GM12878 (cell line): ENCODE results near the gene COMMD3. TPM values are rescaled to one million over a fixed set of nuclear protein-coding genes. Genes with fewer than 3 reads are reported as not detected.

Source experiments
- ATAC-seq: fragments of 200-7000 bp; cut with Tn5 transposase; 3 replicates; pipeline ENCODE4 v1.9.1; 2020; ENCODE audit warnings: mild to moderate bottlenecking, moderate library complexity
- BruUV-seq: library from RNA; stranded (reverse); fragments of 400-500 nt; replicated peaks from 2 replicates; lab custom pipeline; 2021; lab: Mats Ljungman, UMichigan
- CTCF ChIA-PET: fragments of 300-600 bp; sonication (Branson Sonifier 250); formaldehyde crosslinking; extraction: SDS; loops from one replicate; lab custom pipeline; 2021; ENCODE audit warnings: inconsistent platforms; lab: Yijun Ruan, JAX
- POLR2A ChIA-PET: fragments of 350-600 bp; formaldehyde crosslinking; extraction: SDS; loops from one replicate; lab custom pipeline; 2021; ENCODE audit warnings: inconsistent platforms; lab: Charles Lee
- RAD21 ChIA-PET: fragments of 300-600 bp; sonication (Branson Sonifier 250); formaldehyde crosslinking; loops from one replicate; lab custom pipeline; 2023; ENCODE audit warnings: antibody characterized with exemption; ENCODE audit not compliant: unreplicated experiment; lab: Charles Lee
- SMC1A ChIA-PET: fragments of 300-600 bp; sonication (Branson Sonifier 250); formaldehyde crosslinking; loops from one replicate; lab custom pipeline; 2023; ENCODE audit not compliant: unreplicated experiment, uncharacterized antibody; lab: Charles Lee
- DNase-seq: peaks from one replicate; pipeline ENCODE4 v3.0.0-alpha.2; 2011; ENCODE audit warnings: low read depth, low spot score
- FAIRE-seq: peaks from 3 replicates; lab custom pipeline; 2011; peaks lifted over from hg19 to GRCh38; lab: Jason Lieb, UNC
- H2AFZ ChIP-seq: 2 replicates; pipeline ENCODE4 v1.6.0; 2011; ENCODE audit warnings: low read depth, low read length, control low read depth; ENCODE audit not compliant: control insufficient read depth
- H3K27ac ChIP-seq: 2 replicates; pipeline ENCODE4 v1.5.1; 2011; ENCODE audit warnings: control low read depth; ENCODE audit not compliant: control insufficient read depth, insufficient read depth
- H3K27me3 ChIP-seq, 2 experiments: replicated peaks in 1 of 2; 2 replicates each; pipeline versions ENCODE4 v1.6.0 to v1.6.1; 2011; ENCODE audit warnings: low read length in 1 of 2; ENCODE audit not compliant: control insufficient read depth in 2 of 2, insufficient read depth in 2 of 2
- H3K36me3 ChIP-seq, 2 experiments: 2 replicates each; pipeline ENCODE4 v1.5.1; 2011; ENCODE audit warnings: low read length in 1 of 2; ENCODE audit not compliant: control insufficient read depth in 2 of 2, insufficient read depth in 2 of 2
- H3K4me1 ChIP-seq: 2 replicates; pipeline ENCODE4 v1.6.1; 2011; ENCODE audit warnings: mild to moderate bottlenecking, low read length, moderate library complexity, mixed read lengths; ENCODE audit not compliant: control insufficient read depth, insufficient read depth
- H3K4me2 ChIP-seq: 2 replicates; pipeline ENCODE4 v1.6.0; 2011; ENCODE audit warnings: control low read depth; ENCODE audit not compliant: control insufficient read depth, insufficient read depth
- H3K4me3 ChIP-seq: fragments of 200-600 bp; sonication (generic); 2 replicates; pipeline ENCODE4 v1.5.1; 2016
- H3K79me2 ChIP-seq: 2 replicates; pipeline ENCODE4 v1.6.0; 2011; ENCODE audit warnings: low read length; ENCODE audit not compliant: control insufficient read depth, insufficient read depth
- H3K9ac ChIP-seq: 2 replicates; pipeline ENCODE4 v1.8.0; 2011; ENCODE audit warnings: low read length, control low read depth, mixed read lengths; ENCODE audit not compliant: control insufficient read depth, insufficient read depth
- H3K9me3 ChIP-seq: replicated peaks from 3 replicates; pipeline ENCODE4 v1.5.1; 2011; ENCODE audit warnings: mild to moderate bottlenecking, low read length; ENCODE audit not compliant: control insufficient read depth, insufficient read depth
- H4K20me1 ChIP-seq: 2 replicates; pipeline ENCODE4 v1.6.0; 2011; ENCODE audit not compliant: control insufficient read depth, insufficient read depth
- BACH1 ChIP-seq: fragments of 450-650 bp; IDR thresholded peaks from 2 replicates; pipeline ENCODE4 v1.6.1; 2017; ENCODE audit warnings: mild to moderate bottlenecking, borderline replicate concordance
- CBFB ChIP-seq: IDR thresholded peaks from 2 replicates; pipeline ENCODE4 v1.6.1; 2016; ENCODE audit warnings: antibody characterized with exemption, low read depth
- CREB1 ChIP-seq: IDR thresholded peaks from 2 replicates; pipeline ENCODE4 v1.6.1; 2012; ENCODE audit warnings: low read depth, mild to moderate bottlenecking, inconsistent platforms
- GATAD2B ChIP-seq: fragments of 450-650 bp; conservative IDR thresholded peaks from 2 replicates; pipeline ENCODE4 v1.6.1; 2017; ENCODE audit warnings: low read depth, mild to moderate bottlenecking, moderate library complexity
- IKZF1 ChIP-seq: fragments of 450-650 bp; conservative IDR thresholded peaks from 2 replicates; pipeline ENCODE4 v1.6.1; 2017; ENCODE audit warnings: antibody characterized with exemption, mild to moderate bottlenecking
- IKZF2 ChIP-seq, 2 experiments: fragments of 450-650 bp; IDR thresholded peaks; 2 replicates each; pipeline ENCODE4 v1.6.1; 2017; ENCODE audit warnings: mild to moderate bottlenecking in 2 of 2, moderate library complexity in 2 of 2
- JUND ChIP-seq: IDR thresholded peaks from 2 replicates; pipeline ENCODE4 v1.6.1; 2012; ENCODE audit warnings: low read depth, mild to moderate bottlenecking, low read length, improper control_type of control experiment, moderate library complexity
- MYC ChIP-seq: IDR thresholded peaks from 2 replicates; pipeline ENCODE4 v1.6.1; 2011; ENCODE audit warnings: mild to moderate bottlenecking, low read length, moderate library complexity, inconsistent platforms; ENCODE audit not compliant: insufficient read depth, insufficient replicate concordance, insufficient read length, severe bottlenecking
- PAX5 ChIP-seq: IDR thresholded peaks from 2 replicates; pipeline ENCODE4 v1.6.1; 2011; ENCODE audit warnings: low read depth, low read length, borderline replicate concordance
- POLR2AphosphoS5 ChIP-seq: IDR thresholded peaks from 2 replicates; pipeline ENCODE4 v1.6.1; 2011; ENCODE audit warnings: mild to moderate bottlenecking, low read length, inconsistent platforms
- PRDM15 ChIP-seq: fragments of 450-650 bp; formaldehyde crosslinking; IDR thresholded peaks from 2 replicates; pipeline ENCODE4 v1.4.0; 2020; ENCODE audit warnings: mild to moderate bottlenecking, moderate library complexity
- RFX5 ChIP-seq: IDR thresholded peaks from 2 replicates; pipeline ENCODE4 v1.6.1; 2011; ENCODE audit warnings: low read depth, low read length, improper control_type of control experiment
- ZNF622 ChIP-seq: fragments of 450-650 bp; IDR thresholded peaks from 2 replicates; pipeline ENCODE4 v1.6.1; 2017; ENCODE audit warnings: mild to moderate bottlenecking, inconsistent platforms
- ZSCAN29 ChIP-seq: fragments of 450-650 bp; IDR thresholded peaks from 2 replicates; pipeline ENCODE4 v1.6.1; 2017; ENCODE audit warnings: mild to moderate bottlenecking, moderate library complexity
- WGBS: methylation state at CpG from one replicate; pipeline ENCODE4 v1.1.6; 2016; ENCODE audit warnings: low lambda C conversion rate; ENCODE audit not compliant: insufficient replicate concordance, insufficient coverage; ENCODE audit errors: missing lambda C conversion rate; 5-methylcytosine and 5-hydroxymethylcytosine counted together
- in situ Hi-C: fragments of 300-500 bp; cut with MboI; formaldehyde crosslinking; loops from 9 replicates; pipeline ENCODE4 v1.14.3; 2018; ENCODE audit warnings: mixed read lengths
- intact Hi-C: fragments of 100-400 bp; cut with micrococcal nuclease; formaldehyde crosslinking; loops from one replicate; pipeline ENCODE4 v1.14.2; 2022; ENCODE audit not compliant: unreplicated experiment
- polyA plus RNA-seq, 11 experiments: library from polyadenylated mRNA; depleted of rRNA in 4 of 11; unstranded in 6 of 11; stranded (reverse) in 5 of 11; fragments of >200 nt; fragmentation: Nextera tagmentation in 4 of 11; fragmentation: Illumina TruSeq in 1 of 11; extraction: Ambion mirVana in 4 of 11; extraction: Trizol in 1 of 11; gene quantifications; 1 replicate in 1 of 11; 2 replicates in 10 of 11; pipeline versions ENCODE4 v1.2.1 to v1.2.3, GENCODE V29; 2011 to 2016; ENCODE audit warnings: inconsistent platforms in 2 of 11, missing spikeins in 2 of 11, low read depth in 1 of 11
- total RNA-seq, 4 experiments: library from RNA; depleted of rRNA in 3 of 4; stranded (reverse); fragments of >200 nt in 3 of 4; fragmentation: Illumina TruSeq in 1 of 4; extraction: Trizol in 1 of 4; gene quantifications; 2 replicates each; pipeline versions ENCODE4 v1.2.1 to v1.2.3, GENCODE V29; 2013 to 2021
- TF ChIP-seq, protein P1 (sequence below): IDR thresholded peaks from 2 replicates; pipeline ENCODE4 v1.6.1; 2012; ENCODE audit warnings: mild to moderate bottlenecking, low read depth, low read length

The COMMD3 gene
- total and polyA plus RNA-seq, 10 of the 15 experiments (the other 5 are each of a cell fraction or from before 2014, with no cell fraction given): 64.5 to 248 (median 84.4) TPM

DNA sequence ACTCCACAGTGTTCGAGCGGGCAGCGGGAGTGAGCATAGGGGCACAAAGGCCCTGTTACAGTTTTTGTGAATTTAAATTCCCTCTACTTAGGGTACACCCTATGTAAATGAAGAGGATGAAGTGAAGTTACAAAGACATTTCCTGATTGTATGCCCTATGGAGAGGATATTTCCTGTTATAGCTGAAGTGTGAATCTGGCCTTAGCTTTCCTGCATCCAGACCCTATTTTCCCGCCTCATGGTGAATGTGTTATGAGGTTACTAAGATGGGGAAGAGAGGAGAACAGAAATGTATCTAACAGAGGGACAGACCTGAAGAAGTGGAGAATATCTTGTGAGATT, 37.8 kb upstream of the COMMD3 start:
- no peaks in the 10 kb centered on the region for H3K9me3 ChIP-seq
- H3K9ac ChIP-seq: no peak overlapping the region
- no peaks in the 10 kb centered on the region for H3K4me1 ChIP-seq
- no peak for TF ChIP-seq PAX5
- no peak for TF ChIP-seq POLR2AphosphoS5
- no peak for TF ChIP-seq MYC
- no peak for TF ChIP-seq JUND
- TF ChIP-seq IKZF2 (IDR thresholded peaks at IDR 0.05): no peak
- no peak for TF ChIP-seq CBFB
- no peak for TF ChIP-seq IKZF1
- TF ChIP-seq PRDM15 (CRISPR knock-in tag): no peak
- TF ChIP-seq BACH1: no peak
- TF ChIP-seq, protein P1, sequence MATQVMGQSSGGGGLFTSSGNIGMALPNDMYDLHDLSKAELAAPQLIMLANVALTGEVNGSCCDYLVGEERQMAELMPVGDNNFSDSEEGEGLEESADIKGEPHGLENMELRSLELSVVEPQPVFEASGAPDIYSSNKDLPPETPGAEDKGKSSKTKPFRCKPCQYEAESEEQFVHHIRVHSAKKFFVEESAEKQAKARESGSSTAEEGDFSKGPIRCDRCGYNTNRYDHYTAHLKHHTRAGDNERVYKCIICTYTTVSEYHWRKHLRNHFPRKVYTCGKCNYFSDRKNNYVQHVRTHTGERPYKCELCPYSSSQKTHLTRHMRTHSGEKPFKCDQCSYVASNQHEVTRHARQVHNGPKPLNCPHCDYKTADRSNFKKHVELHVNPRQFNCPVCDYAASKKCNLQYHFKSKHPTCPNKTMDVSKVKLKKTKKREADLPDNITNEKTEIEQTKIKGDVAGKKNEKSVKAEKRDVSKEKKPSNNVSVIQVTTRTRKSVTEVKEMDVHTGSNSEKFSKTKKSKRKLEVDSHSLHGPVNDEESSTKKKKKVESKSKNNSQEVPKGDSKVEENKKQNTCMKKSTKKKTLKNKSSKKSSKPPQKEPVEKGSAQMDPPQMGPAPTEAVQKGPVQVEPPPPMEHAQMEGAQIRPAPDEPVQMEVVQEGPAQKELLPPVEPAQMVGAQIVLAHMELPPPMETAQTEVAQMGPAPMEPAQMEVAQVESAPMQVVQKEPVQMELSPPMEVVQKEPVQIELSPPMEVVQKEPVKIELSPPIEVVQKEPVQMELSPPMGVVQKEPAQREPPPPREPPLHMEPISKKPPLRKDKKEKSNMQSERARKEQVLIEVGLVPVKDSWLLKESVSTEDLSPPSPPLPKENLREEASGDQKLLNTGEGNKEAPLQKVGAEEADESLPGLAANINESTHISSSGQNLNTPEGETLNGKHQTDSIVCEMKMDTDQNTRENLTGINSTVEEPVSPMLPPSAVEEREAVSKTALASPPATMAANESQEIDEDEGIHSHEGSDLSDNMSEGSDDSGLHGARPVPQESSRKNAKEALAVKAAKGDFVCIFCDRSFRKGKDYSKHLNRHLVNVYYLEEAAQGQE: no peak
- TF ChIP-seq RFX5: no peak
- TF ChIP-seq GATAD2B: no peak
- no peak for TF ChIP-seq ZSCAN29
- no peak for TF ChIP-seq CREB1
- no peak for TF ChIP-seq ZNF622
- in situ Hi-C loops: no loop called here
- H3K4me3 ChIP-seq: no peak overlapping the region
- H3K36me3 ChIP-seq: no peaks in the 10 kb centered on the region
- ChIA-PET POLR2A (no interaction called here), SMC1A (no interaction called here), CTCF (no interaction called here), RAD21 (no interaction called here)
- BruUV-seq: no TSS peak
- no peak overlapping the region for H3K4me2 ChIP-seq
- H3K27me3 ChIP-seq: no peaks in the 10 kb centered on the region; a peak in 3 of 4 replicates
- WGBS: over 99% methylated on average over 4 of the region's 4 CpGs
- H4K20me1 ChIP-seq: no peaks in the 10 kb centered on the region
- FAIRE-seq: no peak
- no peak for ATAC-seq
- H3K79me2 ChIP-seq: no peaks in the 10 kb centered on the region
- intact Hi-C loops: no loop called here
- DNase-seq: no peak
- H3K27ac ChIP-seq: no peak overlapping the region
- H2AFZ ChIP-seq: no peak overlapping the region
